ENCODE results near the gene DDX46.
"Not testable (repeated sequence)": the region's sequence is repeated elsewhere in the genome, so short reads cannot be mapped to it uniquely, and the experiment has no call there.

The DDX46 gene

DNA sequence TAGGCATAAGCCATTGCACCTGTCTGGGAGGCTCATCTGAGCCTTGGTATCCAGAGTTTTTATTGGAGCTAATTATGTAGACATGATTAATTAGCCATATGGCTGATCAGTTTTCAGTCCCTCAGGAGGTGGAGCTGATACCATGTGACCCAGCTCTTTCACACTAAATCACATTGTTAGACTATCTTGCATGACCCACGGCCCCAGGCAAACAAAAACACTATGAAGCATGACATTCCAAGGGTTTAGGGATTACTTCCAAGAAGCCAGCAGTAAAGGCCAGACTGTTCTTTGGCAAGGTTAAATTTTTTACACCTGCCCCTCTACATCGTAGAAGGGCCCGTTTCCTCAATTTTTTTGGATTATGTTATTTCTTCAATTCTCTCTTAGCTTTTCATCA is 82.2 kb downstream of the DDX46 start:
- WGBS, 2 experiments, result 76 to 93% methylated on average over 3 of the region's 3 CpGs
- Histone ChIP-seq H3K36me3 (ENCODE audit: control insufficient read depth, insufficient read depth, low read length) (peaks cover 4% of the 10 kb centered on the region), H3K4me1 (ENCODE audit: control insufficient read depth, insufficient read depth, low read length) (no peaks in the 10 kb centered on the region), H3K27ac (ENCODE audit: insufficient read depth, low read depth, low read length, poor library complexity, severe bottlenecking) (no peak overlapping the region), H3K9me3 (ENCODE audit: control insufficient read depth, low read length) (no peaks in the 10 kb centered on the region), H3K4me3 (ENCODE audit: insufficient read depth, low read depth, low read length) (no peak overlapping the region), H3K27me3 (ENCODE audit: control insufficient read depth, insufficient read depth, low read length, poor library complexity, severe bottlenecking) (no peaks in the 10 kb centered on the region)

DNA sequence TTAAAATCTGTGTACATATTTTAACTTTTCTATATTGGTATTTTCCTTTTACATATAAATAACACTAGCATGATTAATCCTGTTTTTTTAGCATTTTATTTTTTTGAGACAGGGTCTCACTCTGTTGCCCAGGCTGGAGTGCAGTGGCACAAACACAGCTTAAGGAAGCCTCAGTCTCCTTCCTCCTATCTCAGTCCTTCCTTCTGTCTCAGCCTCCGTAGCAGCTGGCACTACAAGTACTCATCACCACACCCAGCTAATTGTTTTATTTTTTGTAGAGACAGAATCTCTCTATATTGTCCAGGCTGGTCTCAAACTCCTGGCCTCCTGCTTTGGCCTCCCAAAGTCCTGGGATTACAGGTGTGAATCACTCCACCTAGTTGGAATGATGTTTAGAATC is 85.7 kb downstream of the DDX46 start:
- Histone ChIP-seq H3K4me1 (ENCODE audit: control insufficient read depth, insufficient read depth, low read length) (no peaks in the 10 kb centered on the region), H3K36me3 (ENCODE audit: control insufficient read depth, insufficient read depth, low read length) (peaks cover 4% of the 10 kb centered on the region), H3K27me3 (ENCODE audit: control insufficient read depth, insufficient read depth, low read length, poor library complexity, severe bottlenecking) (no peaks in the 10 kb centered on the region), H3K27ac (ENCODE audit: insufficient read depth, low read depth, low read length, poor library complexity, severe bottlenecking) (no peak overlapping the region), H3K9me3 (ENCODE audit: control insufficient read depth, low read length) (no peaks in the 10 kb centered on the region), H3K4me3 (ENCODE audit: insufficient read depth, low read depth, low read length) (no peak overlapping the region)
- WGBS, 2 experiments, result 92% methylated on average over 1 of the region's 1 CpG; no CpG with 5 or more reads in 1 of the 2 experiments

DNA sequence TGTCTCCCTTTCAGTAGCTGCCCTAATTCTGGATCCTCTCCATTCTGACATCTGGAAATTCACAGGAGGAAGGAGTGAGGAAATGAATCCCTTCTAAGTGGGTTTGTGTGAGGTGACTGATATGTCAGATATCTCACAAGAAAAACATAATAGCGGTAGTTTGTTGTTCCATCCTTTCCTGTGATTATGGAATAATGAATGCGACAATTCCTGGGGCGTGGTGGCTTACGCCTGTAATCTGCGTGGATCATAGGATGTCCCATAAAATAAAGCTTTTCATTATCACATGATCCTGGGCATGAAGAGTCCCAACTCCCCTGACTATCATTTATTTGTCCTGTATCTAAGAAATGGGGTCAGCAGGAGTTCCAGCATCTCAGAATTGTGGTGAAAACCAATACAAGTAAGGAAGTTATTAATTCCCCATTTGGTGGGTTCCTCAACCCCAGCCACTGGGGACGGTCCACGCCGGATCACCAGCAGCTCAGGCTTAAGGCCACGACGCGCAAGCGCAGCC is 86.8 kb downstream of the DDX46 start:
- Histone ChIP-seq H3K9me3 (ENCODE audit: control insufficient read depth, low read length) (no peaks in the 10 kb centered on the region), H3K27ac (ENCODE audit: insufficient read depth, low read depth, low read length, poor library complexity, severe bottlenecking) (peak overlapping the region; percentile 88), H3K36me3 (ENCODE audit: control insufficient read depth, insufficient read depth, low read length) (no peaks in the 10 kb centered on the region), H3K4me3 (ENCODE audit: insufficient read depth, low read depth, low read length) (peak overlapping the region; percentile 56), H3K27me3 (ENCODE audit: control insufficient read depth, insufficient read depth, low read length, poor library complexity, severe bottlenecking) (no peaks in the 10 kb centered on the region), H3K4me1 (ENCODE audit: control insufficient read depth, insufficient read depth, low read length) (no peaks in the 10 kb centered on the region)
- 40 to 42% methylated on average over 12 of the region's 12 CpGs for WGBS, 2 experiments

DNA sequence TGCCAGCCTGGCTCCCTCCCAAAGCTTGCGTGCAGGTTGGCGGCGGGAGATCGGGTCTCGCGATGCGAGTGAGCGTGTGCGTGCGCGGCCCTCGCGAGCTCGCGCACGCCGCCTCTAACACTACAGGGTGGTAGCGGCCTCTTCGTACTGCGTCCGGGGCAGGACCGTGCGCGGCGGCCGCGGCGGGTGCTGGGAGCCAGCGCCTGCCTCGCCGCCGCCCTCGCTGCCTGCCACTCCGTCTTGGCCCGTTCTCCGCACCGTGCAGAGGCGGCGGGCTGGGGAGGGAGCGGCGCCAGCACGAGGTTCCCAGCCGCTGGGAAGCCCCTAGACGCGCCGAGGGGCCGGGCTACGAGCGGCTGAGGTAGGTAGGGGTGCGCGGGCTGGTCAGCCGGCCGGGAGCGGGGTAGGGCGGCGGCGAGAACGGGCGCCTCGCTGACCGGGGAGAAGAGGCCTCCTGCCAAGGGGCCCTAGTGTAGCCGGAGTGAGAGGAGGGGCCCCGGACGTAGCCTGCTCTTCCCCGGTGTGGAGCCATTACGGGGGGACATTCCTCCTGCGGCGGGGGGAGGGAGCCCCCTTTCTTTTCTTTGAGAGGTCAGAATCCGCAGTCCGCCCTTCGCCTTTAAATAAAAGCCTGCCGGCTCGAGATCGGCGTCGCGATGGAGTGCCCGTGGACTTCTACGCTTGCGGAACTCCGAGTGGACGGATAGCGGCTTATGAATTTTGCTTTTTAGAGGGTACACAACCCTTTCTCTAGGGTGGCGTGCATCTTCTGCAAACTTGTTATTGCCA is 87.5 kb downstream of the DDX46 start, which contains the start of gene C5orf24:
Gene C5orf24, plus strand, starts transcription at position 117 of the 789 bp plus-strand sequence. CDS start 8,933 bp downstream, outside the sequence.
- H3K27me3 ChIP-seq (ENCODE audit: control insufficient read depth, insufficient read depth, low read length, poor library complexity, severe bottlenecking), result no peaks in the 10 kb centered on the region
- no peaks in the 10 kb centered on the region for H3K36me3 ChIP-seq (ENCODE audit: control insufficient read depth, insufficient read depth, low read length)
- peak within 1 kb of the TSS; percentile 88 for H3K27ac ChIP-seq (ENCODE audit: insufficient read depth, low read depth, low read length, poor library complexity, severe bottlenecking)
- H3K4me3 ChIP-seq (ENCODE audit: insufficient read depth, low read depth, low read length), result peak within 1 kb of the TSS; percentile 56
- H3K4me1 ChIP-seq (ENCODE audit: control insufficient read depth, insufficient read depth, low read length), result no peaks in the 10 kb centered on the region
- no peaks in the 10 kb centered on the region for H3K9me3 ChIP-seq (ENCODE audit: control insufficient read depth, low read length)
- 0 to 1% methylated on average over 84 of the region's 84 CpGs for WGBS, 2 experiments

DNA sequence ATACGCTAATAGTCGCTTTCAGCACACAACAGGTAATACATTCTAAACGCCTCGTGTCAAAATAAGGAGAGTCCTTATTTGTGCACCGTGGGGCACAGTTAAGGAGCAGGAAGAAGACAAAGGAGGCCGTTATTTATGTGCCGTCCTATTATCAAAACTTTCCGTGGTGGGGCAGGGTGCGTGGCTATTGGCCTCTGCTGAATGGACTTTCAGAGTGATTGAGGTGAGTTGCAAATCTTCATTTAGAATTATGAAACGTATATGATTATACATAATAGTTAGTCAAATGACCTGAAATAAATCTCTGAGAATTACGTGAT is 88.0 kb downstream of the DDX46 start:
- peak overlapping the region; percentile 56 for H3K4me3 ChIP-seq (ENCODE audit: insufficient read depth, low read depth, low read length)
- H3K9me3 ChIP-seq (ENCODE audit: control insufficient read depth, low read length), result no peaks in the 10 kb centered on the region
- no peaks in the 10 kb centered on the region for H3K4me1 ChIP-seq (ENCODE audit: control insufficient read depth, insufficient read depth, low read length)
- WGBS, 2 experiments, result 10 to 12% methylated on average over 10 to 11 of the region's 11 CpGs
- H3K27ac ChIP-seq (ENCODE audit: insufficient read depth, low read depth, low read length, poor library complexity, severe bottlenecking), result no peak overlapping the region
- H3K27me3 ChIP-seq (ENCODE audit: control insufficient read depth, insufficient read depth, low read length, poor library complexity, severe bottlenecking), result no peaks in the 10 kb centered on the region
- H3K36me3 ChIP-seq (ENCODE audit: control insufficient read depth, insufficient read depth, low read length), result no peaks in the 10 kb centered on the region

DNA sequence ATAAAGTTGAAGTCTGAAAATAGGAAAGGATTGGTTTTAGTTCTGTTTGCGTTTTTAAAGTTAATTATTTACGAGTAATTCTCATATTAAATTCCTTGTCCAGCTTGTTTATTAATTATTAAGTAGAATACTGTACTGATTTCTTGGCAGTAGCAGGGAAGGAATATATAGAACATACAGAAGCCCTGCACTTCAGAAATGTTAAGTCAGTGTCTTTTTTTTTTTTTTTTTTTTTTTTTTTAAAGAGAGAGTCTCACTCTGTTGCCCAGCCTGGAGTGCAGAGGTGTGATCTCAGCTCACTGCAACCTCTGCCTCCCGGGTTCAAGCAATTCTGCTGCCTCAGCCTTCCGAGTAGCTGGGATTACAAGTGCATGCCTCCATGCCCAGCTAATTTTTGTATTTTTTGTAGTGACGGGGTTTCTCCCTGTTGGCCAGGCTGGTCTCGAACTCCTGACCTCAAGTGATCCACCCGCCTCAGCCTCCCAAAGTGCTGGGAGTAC is 90.9 kb downstream of the DDX46 start:
- not testable (repeated sequence) for H3K27ac ChIP-seq (ENCODE audit: insufficient read depth, low read depth, low read length, poor library complexity, severe bottlenecking); H3K4me1 ChIP-seq (ENCODE audit: control insufficient read depth, insufficient read depth, low read length); H3K36me3 ChIP-seq (ENCODE audit: control insufficient read depth, insufficient read depth, low read length); H3K4me3 ChIP-seq (ENCODE audit: insufficient read depth, low read depth, low read length); H3K9me3 ChIP-seq (ENCODE audit: control insufficient read depth, low read length); H3K27me3 ChIP-seq (ENCODE audit: control insufficient read depth, insufficient read depth, low read length, poor library complexity, severe bottlenecking)
- WGBS, 2 experiments, result 92 to 97% methylated on average over 6 to 7 of the region's 7 CpGs

DNA sequence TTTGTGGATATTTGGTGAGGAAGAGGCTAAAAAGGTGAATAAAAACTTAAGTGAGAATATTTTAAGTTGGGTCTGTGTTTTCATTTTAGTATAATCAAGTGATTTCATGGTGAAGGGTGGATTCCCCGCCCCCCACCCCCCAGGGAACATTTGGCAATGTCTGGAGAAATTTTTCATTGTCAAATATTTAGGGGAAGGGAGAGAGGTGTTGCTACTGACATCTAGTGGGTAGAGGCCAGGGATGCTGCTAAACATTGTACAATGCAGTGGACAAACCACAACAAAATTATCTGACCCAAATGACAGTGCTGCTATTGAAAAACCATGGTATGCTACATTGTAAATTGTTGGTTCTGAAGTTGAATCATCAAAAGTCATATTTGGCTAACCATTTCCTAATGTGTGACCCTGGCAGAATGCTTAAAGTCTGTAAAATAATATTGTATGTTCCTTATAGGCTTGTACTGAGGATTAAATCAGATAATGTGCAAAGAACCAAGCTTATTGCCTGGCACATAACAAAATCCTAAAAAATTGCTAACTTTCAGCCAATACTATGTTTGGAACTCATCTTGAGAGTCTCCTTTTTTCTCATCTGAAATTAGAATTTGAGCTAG is 92.8 kb downstream of the DDX46 start:
- no peak overlapping the region for H3K27ac ChIP-seq (ENCODE audit: insufficient read depth, low read depth, low read length, poor library complexity, severe bottlenecking)
- H3K9me3 ChIP-seq (ENCODE audit: control insufficient read depth, low read length), result no peaks in the 10 kb centered on the region
- no peak overlapping the region for H3K4me3 ChIP-seq (ENCODE audit: insufficient read depth, low read depth, low read length)
- H3K27me3 ChIP-seq (ENCODE audit: control insufficient read depth, insufficient read depth, low read length, poor library complexity, severe bottlenecking), result no peaks in the 10 kb centered on the region
- H3K36me3 ChIP-seq (ENCODE audit: control insufficient read depth, insufficient read depth, low read length), result peaks cover 15% of the 10 kb centered on the region
- H3K4me1 ChIP-seq (ENCODE audit: control insufficient read depth, insufficient read depth, low read length), result no peaks in the 10 kb centered on the region
- WGBS, 2 experiments, result 83 to 95% methylated on average over 1 of the region's 1 CpG

DNA sequence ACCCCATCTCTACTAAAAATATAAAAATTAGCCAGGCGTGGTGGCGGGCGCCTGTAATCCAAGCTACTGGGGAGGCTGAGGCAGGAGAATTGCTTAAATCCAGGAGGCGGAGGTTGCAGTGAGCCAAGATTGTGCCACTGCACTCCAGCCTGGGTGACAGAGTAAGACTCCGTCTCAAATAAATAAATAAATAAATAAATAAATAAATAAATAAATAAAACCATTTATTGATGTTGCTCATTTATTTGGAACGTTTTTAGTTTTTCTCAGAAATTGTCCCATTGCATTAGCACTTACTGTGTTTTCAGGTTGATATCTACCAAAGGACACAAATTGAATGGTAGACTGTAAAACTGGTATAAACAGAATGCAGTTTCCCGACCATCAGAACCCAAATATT is 97.9 kb downstream of the DDX46 start:
- not testable (repeated sequence) for H3K9me3 ChIP-seq (ENCODE audit: control insufficient read depth, low read length); H3K4me1 ChIP-seq (ENCODE audit: control insufficient read depth, insufficient read depth, low read length); H3K27ac ChIP-seq (ENCODE audit: insufficient read depth, low read depth, low read length, poor library complexity, severe bottlenecking); H3K27me3 ChIP-seq (ENCODE audit: control insufficient read depth, insufficient read depth, low read length, poor library complexity, severe bottlenecking); H3K4me3 ChIP-seq (ENCODE audit: insufficient read depth, low read depth, low read length)
- H3K36me3 ChIP-seq (ENCODE audit: control insufficient read depth, insufficient read depth, low read length), result peaks cover 27% of the 10 kb centered on the region
- WGBS, 2 experiments, result 92 to 98% methylated on average over 5 to 6 of the region's 7 CpGs

DNA sequence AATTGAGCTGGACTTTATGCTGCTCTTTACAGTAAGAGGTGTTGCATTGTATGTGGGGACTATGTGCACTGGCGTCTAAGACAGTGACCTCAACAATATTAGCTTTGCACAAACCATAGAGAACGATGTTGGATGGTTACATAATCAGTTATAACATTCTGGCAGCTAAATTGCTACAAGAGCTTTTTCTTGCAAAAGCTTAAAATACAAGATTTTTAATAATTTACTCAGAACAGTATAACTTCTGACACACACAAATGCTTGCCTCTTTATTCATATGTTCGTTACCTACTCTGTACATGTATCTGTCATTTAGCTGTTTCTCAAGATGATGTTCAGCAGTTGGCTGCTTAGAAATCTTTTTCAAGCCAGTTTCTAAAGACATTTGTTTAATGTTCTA is 98.8 kb downstream of the DDX46 start:
- H3K36me3 ChIP-seq (ENCODE audit: control insufficient read depth, insufficient read depth, low read length), result peaks cover 24% of the 10 kb centered on the region
- no peak overlapping the region for H3K4me3 ChIP-seq (ENCODE audit: insufficient read depth, low read depth, low read length)
- H3K9me3 ChIP-seq (ENCODE audit: control insufficient read depth, low read length), result no peaks in the 10 kb centered on the region

DNA sequence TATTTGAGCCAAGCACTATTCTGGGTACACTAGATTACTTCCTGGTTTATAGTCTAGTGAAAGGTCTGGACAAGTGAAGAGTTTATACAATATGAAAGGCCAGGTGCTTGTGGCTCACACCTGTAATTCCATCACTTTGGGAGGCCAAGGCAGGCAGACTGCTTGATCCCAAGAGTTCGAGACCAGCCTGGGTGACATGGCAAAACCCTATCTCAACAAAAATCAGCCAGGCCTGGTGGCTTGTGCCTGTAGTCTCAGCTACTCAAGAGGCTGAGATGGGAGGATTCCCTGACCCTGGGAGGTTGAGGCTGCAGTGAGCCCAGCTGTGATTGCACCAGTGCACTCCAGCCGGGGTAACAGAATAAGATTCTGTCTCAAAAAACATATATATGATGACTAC is 106.1 kb downstream of the DDX46 start:
- H3K27ac ChIP-seq (ENCODE audit: insufficient read depth, low read depth, low read length, poor library complexity, severe bottlenecking), result no peak overlapping the region
- WGBS, 2 experiments, result 93 to 98% methylated on average over 1 to 2 of the region's 2 CpGs
- H3K27me3 ChIP-seq (ENCODE audit: control insufficient read depth, insufficient read depth, low read length, poor library complexity, severe bottlenecking), result no peaks in the 10 kb centered on the region
- H3K36me3 ChIP-seq (ENCODE audit: control insufficient read depth, insufficient read depth, low read length), result no peaks in the 10 kb centered on the region
- H3K9me3 ChIP-seq (ENCODE audit: control insufficient read depth, low read length), result no peaks in the 10 kb centered on the region
- no peaks in the 10 kb centered on the region for H3K4me1 ChIP-seq (ENCODE audit: control insufficient read depth, insufficient read depth, low read length)
- H3K4me3 ChIP-seq (ENCODE audit: insufficient read depth, low read depth, low read length), result no peak overlapping the region

More for the DNA sequence above, 98.8 kb downstream of the DDX46 start:
- WGBS, 2 experiments, result 91 to 92% methylated on average over 3 of the region's 3 CpGs
- Histone ChIP-seq H3K4me1 (ENCODE audit: control insufficient read depth, insufficient read depth, low read length) (no peaks in the 10 kb centered on the region), H3K27me3 (ENCODE audit: control insufficient read depth, insufficient read depth, low read length, poor library complexity, severe bottlenecking) (no peaks in the 10 kb centered on the region), H3K27ac (ENCODE audit: insufficient read depth, low read depth, low read length, poor library complexity, severe bottlenecking) (no peak overlapping the region)

Data from ectodermal cell (in vitro differentiated cells).